HUDEP-2 (cell line): ENCODE measurements around the gene IGFBP3.
"Not testable (repeated sequence)": the region's sequence is repeated elsewhere in the genome, so short reads cannot be mapped to it uniquely, and the experiment has no call there.

Experiments
- DNase-seq, 76 experiments: peaks; one replicate each; lab custom pipeline; 2025; ENCODE audit not compliant: unreplicated experiment in 76 of 76; lab: John Stamatoyannopoulos, UW

Gene IGFBP3, protein sequence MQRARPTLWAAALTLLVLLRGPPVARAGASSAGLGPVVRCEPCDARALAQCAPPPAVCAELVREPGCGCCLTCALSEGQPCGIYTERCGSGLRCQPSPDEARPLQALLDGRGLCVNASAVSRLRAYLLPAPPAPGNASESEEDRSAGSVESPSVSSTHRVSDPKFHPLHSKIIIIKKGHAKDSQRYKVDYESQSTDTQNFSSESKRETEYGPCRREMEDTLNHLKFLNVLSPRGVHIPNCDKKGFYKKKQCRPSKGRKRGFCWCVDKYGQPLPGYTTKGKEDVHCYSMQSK

GRCh38 chr7:45920502-45921380 is at the start of gene IGFBP3:
Gene IGFBP3 (minus strand): TSS chr7:45921272. CDS start chr7:45921140, 132 bp downstream.
- no peak for DNase-seq

- no peak for DNase-seq
These were observed 49.4 kb upstream of the IGFBP3 start for GRCh38 chr7:45970454-45970853.

DNA sequence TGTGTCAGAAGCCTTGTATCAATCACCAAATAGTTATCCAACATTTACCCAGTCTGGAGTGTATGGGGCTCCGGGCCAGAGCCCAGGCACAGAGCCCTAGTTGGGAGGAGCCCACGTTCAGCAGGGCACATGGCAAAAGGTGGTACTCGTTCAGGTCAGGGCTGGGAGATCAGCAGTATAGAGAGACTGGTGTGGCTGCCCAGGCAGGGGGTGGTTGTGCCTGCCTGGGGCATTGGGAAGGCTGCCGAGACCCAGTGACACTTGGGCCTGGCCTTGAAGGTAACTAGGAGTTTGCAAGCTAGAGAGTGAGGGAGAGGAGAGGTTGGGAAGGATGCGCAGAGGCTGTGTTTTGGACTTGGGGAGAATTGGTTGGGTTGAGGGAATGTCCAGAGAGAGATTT is 48.9 kb upstream of the IGFBP3 start:
- no peak for DNase-seq

- no peak for DNase-seq
These were observed 47.9 kb upstream of the IGFBP3 start for GRCh38 chr7:45968856-45969541.

GRCh38 chr7:45968312-45968711 is 47.2 kb upstream of the IGFBP3 start:
- no peak for DNase-seq

GRCh38 chr7:45967591-45968157 is 46.6 kb upstream of the IGFBP3 start:
- DNase-seq: no peak

- no peak for DNase-seq
These were observed 41.8 kb upstream of the IGFBP3 start for GRCh38 chr7:45962861-45963260.

DNA sequence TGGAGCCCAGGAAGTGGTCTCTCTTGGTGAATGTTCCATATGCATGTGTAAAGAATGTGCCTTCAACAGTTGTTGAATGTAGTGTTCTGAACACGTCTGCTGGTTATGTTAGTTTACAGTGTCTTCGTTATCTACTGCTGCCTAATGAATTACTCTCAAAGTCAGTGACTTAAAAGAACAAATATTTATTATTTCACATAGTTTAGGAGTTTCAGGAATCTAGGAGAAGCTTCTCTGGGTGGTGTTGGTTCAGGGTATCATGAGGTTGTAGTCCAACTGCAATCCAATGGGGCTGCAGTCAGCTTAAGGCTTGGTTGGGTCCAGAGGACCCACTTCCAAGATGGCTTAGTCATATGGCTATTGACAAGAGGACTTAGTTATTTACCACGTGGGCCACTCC is 36.6 kb upstream of the IGFBP3 start:
- DNase-seq: no peak

DNA sequence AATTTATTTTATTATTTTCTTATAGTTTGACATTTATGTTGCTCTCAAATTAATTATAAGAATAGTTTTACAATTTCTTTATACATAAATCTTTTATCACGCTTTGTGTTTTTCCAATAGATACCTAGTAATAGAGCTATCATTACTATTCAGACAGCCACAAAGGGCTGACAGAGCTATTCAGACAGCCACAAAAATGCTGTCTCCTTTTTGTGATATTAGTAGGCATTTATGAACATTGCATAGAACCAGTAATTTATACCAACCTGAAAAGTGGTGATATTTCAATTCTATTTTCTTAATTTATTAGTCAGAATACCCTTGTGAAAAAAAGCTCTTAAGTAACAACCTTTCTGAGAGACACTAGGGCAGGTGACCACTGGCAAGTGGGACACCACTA is 34.2 kb upstream of the IGFBP3 start:
- DNase-seq: no peak

- not testable (repeated sequence) for DNase-seq
These were observed 32.0 kb upstream of the IGFBP3 start for GRCh38 chr7:45953055-45953454.

- DNase-seq: no peak
These were observed 23.0 kb upstream of the IGFBP3 start for GRCh38 chr7:45944058-45944457.

DNA sequence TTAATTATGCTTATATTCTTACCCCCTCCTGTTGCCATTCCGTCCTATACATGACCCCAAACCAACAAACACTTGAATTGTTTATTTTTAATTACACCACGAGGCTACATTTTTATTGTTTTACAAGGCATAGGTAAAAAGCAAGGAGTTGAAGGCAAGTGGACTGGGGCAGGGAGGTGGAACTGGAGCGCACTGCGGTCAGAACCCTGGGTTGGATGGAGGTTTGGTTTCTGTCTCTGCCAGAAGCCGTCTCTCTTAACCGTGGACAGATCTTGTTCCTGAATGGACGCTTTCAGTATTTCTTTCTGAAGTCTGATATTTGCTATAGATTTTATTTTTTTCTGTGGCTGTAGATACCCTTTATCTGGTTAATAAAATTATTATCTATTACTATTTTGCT is 19.9 kb upstream of the IGFBP3 start:
- DNase-seq: no peak

GRCh38 chr7:45940237-45940781 is 19.2 kb upstream of the IGFBP3 start:
- DNase-seq: not testable (repeated sequence)

DNA sequence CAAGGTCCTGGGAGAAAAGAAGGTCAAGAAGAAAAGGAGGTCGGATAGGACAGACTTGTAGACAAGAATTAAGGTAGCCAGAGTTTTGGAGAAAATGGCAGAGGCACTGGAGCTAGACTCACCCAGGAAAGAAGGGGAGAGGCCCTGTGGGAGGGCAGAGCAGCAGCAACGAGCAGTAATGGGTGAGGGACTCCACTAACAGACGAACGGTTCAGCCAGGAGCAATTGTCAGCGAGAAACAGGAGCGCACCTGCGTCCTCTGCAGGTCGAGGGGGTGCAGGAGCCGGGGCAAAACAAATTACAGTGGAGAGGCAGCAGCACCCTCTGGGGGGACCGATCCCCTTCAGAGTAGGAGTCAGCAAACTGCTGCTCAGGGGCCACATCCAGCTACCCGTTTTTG is 18.5 kb upstream of the IGFBP3 start:
- DNase-seq: no peak

- peak in 1 of 76 experiments; percentile 7 for DNase-seq
These were observed 17.7 kb upstream of the IGFBP3 start for GRCh38 chr7:45938626-45939302.

DNA sequence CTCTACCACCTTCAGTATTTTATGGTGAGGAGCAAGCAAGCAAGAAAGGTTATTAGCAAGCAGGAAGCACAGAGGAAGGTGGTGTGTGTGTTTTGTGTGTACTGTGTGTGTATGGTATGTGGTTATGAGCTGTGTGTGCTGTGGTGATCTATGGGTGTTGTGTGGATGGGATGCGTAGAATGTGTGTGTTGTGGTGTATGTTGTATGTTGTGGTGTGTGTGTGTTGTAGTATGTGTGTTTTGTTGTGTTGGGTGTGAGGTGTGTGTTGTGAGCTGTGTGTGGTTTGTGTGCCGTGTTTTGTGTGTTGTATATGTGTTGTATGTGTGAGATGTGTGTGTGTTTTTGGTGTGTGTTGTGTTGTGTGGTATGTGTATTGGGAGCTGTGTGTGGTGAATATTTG is 16.8 kb upstream of the IGFBP3 start:
- DNase-seq: no peak

DNA sequence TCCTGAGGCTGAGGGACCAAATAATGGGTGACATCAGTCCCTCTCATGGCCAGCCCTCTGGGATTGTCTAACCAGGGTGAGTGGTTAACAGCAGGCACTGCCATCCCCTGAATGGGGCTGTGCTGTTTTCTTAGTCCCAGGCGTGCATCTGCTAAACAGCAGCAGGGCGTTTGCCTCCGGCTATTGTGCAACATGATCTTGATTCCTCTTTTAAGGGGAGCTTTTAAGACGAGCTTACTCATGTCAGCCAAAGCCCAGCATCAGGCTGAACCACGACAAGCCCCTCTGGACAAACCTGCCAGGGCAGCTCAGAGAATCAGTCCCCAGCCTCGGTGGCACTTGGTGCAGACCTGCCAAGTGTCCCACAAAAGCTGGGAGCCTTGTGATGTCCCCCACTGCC is 16.2 kb upstream of the IGFBP3 start:
- no peak for DNase-seq

DNA sequence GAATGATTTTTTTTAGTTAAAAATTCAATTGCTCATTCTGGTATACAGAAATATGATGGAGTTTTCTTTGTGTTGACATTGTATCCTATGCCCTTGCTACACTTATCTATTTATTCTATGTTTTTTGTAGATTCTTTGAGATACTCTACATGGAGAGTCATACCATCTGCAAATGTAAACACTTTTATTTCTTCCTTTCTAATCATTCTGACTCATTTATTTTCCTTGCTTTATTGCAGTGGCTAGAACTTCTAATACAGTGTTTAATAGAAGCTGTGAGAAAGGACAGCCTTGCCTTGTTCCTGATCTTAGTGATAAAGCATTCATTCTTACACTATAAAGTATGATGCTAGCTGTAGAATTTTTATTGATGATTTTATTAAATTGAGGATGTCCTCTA is 9.9 kb upstream of the IGFBP3 start:
- DNase-seq: no peak

- no peak for DNase-seq
These were observed 6.6 kb upstream of the IGFBP3 start for GRCh38 chr7:45927721-45928120.

DNA sequence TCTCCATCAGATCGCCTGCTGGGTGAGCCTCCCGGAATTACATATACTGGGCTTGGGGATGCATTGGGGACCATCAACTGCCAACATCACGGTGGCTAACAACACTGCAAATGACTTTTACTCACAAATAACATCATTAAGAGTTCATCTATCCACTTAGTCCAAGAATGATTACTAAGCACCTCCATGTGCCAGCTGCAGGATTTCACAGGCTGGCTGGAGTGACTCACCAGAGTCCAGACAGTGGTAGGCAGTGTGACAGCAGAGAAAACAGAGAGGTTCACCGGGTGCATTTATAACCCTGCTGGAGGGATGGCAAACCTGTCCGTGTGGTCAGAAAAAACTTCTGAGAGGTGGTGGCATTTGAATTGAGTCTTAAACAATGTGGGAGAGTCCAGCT is 3.2 kb upstream of the IGFBP3 start:
- no peak for DNase-seq
